ENCODE measurements around the gene TBR1.

The TBR1 gene

DNA sequence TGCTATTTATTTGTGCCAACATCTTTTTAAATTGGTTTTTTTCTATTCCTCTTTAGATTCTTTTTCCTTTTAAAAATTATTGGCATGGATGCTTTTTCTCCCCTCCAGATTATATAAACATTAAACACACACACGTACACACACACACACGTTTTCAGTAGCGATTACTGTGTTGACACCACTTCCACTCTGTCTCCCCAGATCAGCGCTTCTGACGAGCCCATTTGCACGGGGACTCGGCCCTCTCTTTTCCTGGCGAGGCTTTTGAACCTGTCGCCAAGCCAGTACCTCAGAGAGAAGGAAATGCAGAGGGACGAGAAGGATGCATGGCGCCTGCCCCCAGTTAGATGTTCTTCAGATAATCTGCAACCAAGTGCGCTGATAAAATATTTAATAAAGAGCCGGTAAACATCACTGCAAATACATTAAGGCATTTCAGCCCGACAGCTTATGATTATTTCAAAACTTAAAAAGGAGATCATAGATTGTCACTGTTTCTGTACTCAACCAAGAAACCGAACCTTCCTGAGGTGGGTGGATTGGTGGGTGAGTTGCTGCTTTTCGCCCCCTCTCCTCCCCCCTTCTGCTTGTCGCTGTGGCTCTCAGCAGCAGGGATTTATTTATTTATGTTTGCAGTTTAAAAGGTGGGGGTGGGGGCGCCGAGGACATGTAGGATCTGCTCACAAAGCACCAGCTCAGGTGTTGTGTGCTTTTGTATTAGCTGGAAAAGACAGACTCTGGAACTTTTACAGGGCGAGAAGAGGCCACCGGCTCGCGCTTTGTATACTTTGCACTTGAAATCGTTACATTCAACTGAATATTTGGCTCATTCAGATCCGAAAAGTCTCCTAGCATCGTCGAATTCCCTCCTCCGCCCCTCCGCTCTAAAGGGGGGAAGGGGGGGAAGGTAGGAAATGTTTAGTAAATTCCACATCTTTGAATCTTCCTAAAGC lies 787 bp upstream of the TBR1 start:
- no peak for DNase-seq (ENCODE audit: low spot score)

GRCh38 chr2:161416708-161417437 lies 776 bp downstream of the TBR1 start:
- DNase-seq (ENCODE audit: low spot score): no peak

DNA sequence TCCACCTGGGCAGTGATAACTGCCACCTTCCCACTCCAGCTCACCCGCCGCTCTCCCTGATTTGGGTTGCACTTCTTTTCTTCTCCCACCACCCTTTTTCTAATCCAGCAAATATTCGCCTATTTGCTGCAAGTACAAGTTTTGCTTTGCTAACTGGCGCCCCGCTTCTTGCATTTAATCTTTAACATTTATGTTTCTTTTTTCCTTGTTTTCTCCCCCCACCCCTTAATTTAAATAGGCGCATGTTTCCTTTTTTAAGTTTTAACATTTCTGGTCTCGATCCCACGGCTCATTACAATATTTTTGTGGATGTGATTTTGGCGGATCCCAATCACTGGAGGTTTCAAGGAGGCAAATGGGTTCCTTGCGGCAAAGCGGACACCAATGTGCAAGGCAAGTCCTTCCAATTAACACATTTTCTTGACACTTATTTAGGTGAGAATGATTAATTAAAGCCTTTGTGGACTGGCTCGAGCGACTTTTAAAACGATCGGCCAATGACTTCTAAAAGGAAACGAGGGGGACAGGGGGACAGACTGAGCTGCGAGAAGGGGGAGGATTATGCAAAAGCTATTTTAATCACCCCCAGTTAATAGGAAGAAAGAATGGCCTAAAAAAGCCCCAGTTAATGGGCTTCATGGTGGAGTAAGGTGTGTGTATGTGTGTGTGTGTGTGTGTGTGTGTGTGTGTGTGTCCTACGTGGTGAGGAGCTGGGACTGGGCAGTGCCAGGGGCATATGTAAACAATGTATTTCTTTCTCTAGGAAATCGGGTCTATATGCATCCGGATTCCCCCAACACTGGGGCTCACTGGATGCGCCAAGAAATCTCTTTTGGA lies 1.6 kb downstream of the TBR1 start:
- no peak for DNase-seq (ENCODE audit: low spot score)

DNA sequence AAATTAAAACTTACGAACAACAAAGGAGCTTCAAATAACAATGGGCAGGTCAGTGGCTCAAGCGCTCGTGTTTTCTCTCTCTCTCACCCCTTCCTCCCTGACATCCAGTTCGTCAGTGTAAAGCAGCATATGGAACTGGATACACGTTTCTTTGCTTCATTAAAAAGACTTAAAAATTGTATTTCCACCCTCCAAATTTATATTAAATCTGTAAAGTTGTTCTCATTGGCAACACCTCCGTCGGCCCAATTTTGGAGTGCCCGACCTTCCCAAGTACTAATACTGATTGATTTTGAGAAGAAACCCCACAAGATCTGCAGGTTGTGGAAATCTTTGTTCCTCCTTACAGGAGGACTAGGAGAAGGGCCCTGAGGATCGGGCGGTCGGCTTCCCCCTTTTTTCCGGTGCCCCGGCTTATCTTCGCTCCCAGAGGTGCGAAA lies 2.2 kb downstream of the TBR1 start:
- DNase-seq (ENCODE audit: low spot score): no peak

DNA sequence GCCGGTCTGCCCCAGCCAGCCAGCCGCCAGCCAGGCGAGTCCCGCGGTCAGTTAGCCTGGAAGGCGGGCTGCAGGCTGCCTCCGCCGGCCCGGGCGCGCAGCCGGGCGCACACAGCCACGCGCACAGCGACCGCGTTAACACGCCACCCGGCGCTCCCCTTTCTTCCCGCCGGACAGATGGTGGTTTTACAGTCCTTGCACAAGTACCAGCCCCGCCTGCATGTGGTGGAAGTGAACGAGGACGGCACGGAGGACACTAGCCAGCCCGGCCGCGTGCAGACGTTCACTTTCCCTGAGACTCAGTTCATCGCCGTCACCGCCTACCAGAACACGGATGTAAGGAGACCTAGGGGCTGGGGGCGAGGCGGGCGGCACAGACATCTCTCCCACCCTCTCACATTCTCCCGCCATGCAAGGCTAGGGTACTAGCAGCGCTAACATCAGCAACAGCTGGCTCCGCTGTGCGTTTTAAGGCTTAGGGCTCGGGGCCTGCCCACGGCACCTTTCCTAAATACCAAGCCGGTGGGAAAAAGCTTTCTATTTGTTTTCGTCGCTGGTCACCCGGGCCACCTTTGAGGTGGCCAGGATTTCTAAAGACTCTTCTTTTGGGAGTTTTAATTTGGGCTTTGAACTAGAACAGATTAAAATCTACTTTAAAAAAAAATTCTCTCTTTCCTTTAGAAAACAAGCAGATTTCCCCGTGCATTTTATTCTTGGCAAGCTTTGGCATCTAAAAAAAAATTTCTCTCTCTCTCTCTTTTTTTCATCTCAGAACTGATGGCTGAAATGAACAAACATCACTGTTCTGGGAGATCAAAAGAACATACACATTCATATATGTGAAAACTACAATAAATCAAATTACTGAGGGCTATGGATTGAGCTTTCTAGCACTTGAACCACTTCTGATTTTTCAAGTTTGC lies 2.9 kb downstream of the TBR1 start:
- no peak for DNase-seq (ENCODE audit: low spot score)

- DNase-seq (ENCODE audit: low spot score): no peak
These were observed 3.6 kb downstream of the TBR1 start for GRCh38 chr2:161419638-161420190.

GRCh38 chr2:161420406-161421074 lies 4.4 kb downstream of the TBR1 start:
- DNase-seq (ENCODE audit: low spot score): no peak

DNA sequence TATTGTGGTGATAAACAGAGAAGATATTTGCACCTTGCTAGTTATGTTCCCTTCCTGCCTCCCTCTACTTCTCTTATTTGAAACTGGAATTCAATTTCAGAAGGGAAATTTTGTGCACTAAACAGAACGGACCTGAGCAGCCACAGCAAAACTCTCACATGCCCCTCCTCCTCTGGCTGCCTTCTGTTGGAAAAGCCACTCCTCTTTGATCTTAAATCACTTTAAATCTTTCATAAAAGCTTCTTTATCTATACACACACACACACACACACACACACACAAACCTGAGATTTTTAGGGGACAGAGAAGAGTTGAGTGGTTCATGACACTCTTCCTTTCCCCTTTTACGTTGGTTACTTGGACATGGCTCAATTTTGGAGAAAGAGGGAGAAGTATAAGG lies 5.6 kb downstream of the TBR1 start:
- no peak for DNase-seq (ENCODE audit: low spot score)

GRCh38 chr2:161422816-161423403 lies 6.8 kb downstream of the TBR1 start:
- DNase-seq (ENCODE audit: low spot score): no peak

- no peak for DNase-seq (ENCODE audit: low spot score)
These were observed 7.6 kb downstream of the TBR1 start for GRCh38 chr2:161423421-161424393.

DNA sequence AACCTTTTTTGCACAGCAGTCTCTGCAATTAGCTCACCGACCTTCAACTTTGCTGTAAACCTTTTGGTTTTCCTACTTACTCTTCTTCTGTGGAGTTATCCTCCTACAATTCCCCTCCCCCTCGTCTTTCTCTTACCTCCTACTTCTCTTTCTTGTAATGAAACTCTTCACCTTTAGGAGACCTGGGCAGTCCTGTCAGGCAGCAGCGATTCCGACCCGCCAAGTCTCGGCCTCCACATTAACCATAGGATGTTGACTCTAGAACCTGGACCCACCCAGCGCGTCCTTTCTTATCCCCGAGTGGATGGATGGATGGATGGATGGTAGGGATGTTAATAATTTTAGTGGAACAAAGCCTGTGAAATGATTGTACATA lies 8.3 kb downstream of the TBR1 start:
- DNase-seq (ENCODE audit: low spot score): no peak

- DNase-seq (ENCODE audit: low spot score): no peak
These were observed 9.0 kb downstream of the TBR1 start for GRCh38 chr2:161424891-161425727.

- DNase-seq (ENCODE audit: low spot score): no peak
These were observed 9.8 kb downstream of the TBR1 start for GRCh38 chr2:161425728-161426454.

GRCh38 chr2:161426455-161426921 lies 10.4 kb downstream of the TBR1 start:
- no peak for DNase-seq (ENCODE audit: low spot score)

DNA sequence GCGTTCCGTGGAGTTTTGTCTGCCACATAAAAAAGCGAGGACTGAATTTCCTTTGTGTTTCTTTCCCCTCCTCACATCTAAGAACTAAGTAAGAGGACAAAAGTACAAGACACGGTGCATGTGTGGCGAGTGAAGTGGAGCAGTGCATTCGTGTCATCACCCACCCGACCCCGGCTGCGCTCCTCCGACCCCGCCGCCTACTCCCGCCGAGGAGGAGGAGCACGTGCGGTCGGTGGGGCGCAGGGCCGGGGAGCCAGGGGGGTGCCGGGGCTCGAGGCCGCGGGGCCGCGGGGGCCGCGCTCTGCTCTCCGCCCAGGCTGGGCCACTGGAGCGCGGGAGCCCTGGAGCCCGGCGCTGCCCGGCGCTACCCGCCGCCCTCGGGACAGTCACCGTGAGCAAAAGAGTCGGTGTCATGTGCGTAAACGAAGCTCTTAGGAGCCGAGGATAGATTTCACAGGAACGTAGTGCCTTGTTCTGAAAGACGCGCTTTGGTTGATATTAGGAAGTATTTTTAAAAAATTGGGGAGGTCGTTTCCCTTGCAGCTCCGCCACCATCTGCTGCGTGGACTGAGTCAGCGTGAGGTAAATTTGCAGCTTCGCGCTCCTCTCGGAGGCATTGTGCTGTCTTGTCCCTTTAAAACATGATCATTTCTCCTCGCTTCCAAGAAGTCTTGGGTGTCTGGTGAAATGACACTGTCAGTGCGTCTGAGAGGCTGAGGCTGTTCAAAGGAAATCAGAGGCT lies 11.0 kb downstream of the TBR1 start:
- no peak for DNase-seq (ENCODE audit: low spot score)

Measured in Ammon's horn (tissue), 1 donor.